NCI-H2196 treated with DMSO at 0.1 percent for 48 hours (cell line): ENCODE results near the gene CXCL1.
"Not testable (repeated sequence)": the region's sequence is repeated elsewhere in the genome, so short reads cannot be mapped to it uniquely, and the experiment has no call there.

Experiments used
- DNase-seq: peaks from one replicate; lab custom pipeline; 2025; ENCODE audit not compliant: unreplicated experiment; lab: John Stamatoyannopoulos, UW

The CXCL1 gene

GRCh38 chr4:73874386-73874785, 5.2 kb downstream of the CXCL1 start:
- DNase-seq: no peak

DNA sequence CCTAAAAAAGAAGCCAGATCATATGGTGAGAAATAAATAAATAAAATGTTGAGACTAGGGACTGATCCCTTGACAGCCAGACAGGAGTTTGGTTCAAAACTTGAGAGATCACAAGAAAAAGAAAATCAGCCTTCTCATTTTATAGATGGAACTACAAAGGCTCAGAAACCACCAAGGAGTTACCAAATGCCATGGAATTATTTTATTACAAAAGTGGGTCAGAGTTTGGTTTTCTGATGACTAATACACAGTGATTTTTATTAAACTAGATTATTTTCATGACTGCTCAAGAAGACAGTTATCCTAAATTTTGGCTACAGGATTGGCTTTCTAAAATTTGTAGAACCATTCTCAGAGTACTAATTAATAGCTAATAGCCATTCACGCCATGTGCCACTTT, 6.2 kb downstream of the CXCL1 start:
- DNase-seq: no peak

GRCh38 chr4:73883306-73883705, 14.1 kb downstream of the CXCL1 start:
- DNase-seq: no peak

GRCh38 chr4:73885574-73886267, 16.5 kb downstream of the CXCL1 start:
- no peak for DNase-seq

GRCh38 chr4:73891326-73891725, 22.1 kb downstream of the CXCL1 start:
- no peak for DNase-seq

GRCh38 chr4:73891739-73892405, 22.7 kb downstream of the CXCL1 start:
- no peak for DNase-seq

DNA sequence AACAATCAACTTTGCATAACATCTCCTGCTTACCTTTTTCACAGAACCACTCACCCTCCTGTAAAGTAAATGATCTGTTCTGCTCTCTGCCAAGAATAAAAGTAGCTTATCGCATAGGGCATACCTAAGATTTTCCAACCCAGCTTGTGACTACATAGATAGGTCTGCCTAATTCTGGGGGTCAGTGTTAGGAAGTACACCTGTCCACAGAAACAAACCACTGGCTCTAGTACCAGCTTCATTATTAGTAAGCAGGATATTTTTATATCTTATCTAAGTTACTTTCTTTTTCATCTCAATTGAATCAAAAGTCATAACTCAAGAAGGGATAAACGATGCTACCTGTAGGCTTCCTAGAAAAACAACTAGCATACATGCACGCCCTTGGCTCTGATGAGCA, 23.8 kb downstream of the CXCL1 start:
- no peak for DNase-seq

- DNase-seq: no peak
Observed at GRCh38 chr4:73894001-73894400, 24.8 kb downstream of the CXCL1 start.

- DNase-seq: no peak
Observed at GRCh38 chr4:73895201-73896175, 26.3 kb downstream of the CXCL1 start.

DNA sequence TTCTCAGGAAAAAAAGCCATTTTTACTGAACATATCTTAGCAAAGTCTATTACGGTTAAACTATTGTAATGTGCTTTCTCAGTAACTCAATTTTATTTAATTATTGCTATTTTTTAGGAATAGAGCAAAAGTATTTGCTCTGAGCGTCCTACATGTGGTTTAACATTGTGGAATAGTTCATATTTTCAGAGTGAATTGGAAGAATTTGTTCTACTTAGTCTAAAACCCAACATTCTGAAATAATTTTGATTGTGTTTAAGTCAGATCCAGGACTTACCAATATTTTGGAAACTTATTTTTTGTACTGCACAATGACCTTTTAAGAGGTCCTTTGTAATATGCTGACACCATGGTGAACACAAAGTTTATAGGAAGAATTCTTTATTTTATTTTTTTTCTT, 27.2 kb downstream of the CXCL1 start:
- no peak for DNase-seq

DNA sequence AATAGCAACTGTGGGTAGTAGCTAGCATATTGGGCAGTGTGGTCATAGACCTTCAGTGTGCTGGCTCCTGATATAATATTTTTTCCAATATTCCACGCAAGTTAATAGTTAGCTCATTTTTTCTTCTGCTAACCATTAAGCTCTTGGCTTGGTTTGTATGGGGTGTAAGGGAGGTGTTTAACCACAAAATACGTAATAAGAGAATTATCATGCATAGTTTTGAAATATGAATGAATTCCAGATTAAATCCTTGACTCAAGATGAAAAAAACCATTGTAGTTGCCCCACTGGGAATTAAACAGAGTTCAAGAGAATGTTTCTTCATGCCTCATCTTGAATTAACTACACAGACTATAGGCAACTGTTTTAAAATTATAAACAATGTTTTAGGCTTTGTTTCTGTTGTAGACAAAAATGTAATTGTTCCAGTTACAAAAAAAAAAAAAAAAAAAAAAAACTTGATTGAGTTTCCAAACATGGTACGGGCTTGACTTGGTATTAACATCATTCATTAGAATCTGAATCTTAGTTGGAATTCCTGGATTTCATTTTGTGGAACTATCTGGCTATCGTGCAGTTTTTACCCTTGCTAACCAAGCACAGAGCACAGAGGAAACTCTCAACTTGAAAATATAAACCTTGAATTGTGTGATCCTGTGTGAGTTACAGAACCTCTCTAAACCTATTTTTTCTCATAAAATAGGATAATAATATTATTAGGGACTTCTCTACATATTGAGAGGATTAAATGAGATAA, 28.4 kb downstream of the CXCL1 start:
- no peak for DNase-seq

GRCh38 chr4:73899338-73899737, 30.1 kb downstream of the CXCL1 start:
- DNase-seq: not testable (repeated sequence)

- no peak for DNase-seq
Observed at GRCh38 chr4:73901031-73901430, 31.8 kb downstream of the CXCL1 start.

- no peak for DNase-seq
Observed at GRCh38 chr4:73902038-73902637, 32.9 kb downstream of the CXCL1 start.

DNA sequence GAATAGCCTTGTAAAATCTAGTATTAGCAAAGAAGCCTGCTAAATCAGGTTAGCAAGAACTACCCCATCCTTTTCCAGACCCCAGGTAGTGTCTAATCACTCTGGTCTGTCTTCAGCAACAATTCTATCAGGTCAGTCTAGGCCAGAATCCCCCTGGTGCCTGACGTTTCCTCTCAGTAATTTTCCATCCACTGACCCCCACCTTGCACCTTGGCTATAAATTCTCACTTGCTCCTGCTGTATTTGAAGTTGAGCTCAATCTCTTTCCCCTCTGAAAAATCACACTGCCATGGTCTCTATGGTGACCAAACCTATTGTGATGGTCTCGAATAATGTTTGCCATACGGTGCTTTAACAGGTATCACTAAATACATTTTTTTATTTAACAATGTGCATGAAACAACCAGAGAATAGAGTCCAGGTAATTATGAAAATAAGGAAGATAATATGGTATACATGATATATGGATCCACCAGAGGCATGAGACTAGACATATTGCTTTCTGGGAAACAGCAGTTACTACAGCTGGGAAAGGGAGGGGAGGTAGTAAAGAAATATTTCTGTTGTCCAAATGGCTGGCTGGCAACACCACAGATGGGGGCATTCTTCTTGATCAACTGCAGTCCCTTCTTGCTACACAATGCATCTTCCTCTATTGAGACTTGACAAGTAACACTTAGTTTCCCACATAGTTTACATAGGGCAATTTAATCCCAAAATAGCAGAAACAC, 33.8 kb downstream of the CXCL1 start:
- DNase-seq: no peak

DNA sequence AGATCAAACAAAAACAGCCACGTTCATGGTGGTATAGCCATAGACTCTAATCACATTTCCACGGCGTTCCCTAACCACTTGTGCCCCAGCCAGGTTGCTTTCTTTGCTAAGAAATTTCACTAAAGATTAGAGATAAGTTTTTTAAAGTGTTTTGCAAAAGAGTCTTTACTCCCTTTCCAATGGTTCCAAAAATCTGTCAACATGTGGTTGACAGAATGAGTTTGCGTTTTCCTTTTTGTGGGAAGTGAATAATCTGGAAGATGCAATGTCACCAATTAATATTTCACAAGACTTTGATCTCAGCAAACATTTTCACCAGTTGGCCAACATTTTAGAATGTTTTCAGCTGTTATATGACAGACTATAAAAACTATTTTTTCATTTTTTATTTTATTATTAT, 35.3 kb downstream of the CXCL1 start:
- no peak for DNase-seq

DNA sequence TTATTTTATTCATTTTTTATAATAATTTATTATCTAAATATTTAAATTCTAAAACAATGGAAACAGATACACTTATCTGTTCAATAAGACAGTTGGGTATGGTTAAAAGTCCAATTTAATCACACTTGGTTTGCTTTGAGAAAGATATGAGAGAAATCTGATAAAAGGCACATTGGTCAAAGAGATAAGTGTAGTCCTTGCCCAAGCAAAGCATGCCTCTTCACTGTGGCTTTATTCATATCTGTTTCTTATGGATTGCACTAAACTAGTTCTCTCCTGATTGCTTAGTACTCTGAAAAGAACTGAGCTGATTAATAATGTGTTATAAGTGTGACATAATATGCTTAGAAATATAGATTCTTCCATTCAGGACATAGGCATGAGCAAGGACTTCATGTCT, 39.8 kb downstream of the CXCL1 start:
- DNase-seq: no peak

- no peak for DNase-seq
Observed at GRCh38 chr4:73911746-73912145, 42.6 kb downstream of the CXCL1 start.

DNA sequence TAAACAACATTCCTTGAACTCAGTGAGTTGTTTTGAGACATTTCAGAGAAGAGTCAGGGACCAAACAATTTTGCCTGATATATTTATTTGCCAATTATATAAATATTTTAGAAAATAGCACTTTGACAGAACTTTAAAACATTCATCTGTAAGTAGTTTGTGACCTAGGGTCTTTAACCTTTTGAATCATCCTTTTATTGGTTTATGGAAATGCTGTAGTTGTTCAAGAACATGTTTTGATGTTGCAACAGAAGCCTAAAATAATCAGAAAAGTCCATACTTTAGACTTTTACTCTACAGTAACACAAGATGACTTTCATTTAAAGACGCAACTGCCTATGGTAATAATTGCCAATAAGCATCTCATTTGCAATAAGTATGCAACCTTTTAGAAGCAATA, 43.0 kb downstream of the CXCL1 start:
- no peak for DNase-seq

- DNase-seq: no peak
Observed at GRCh38 chr4:73914071-73914470, 44.9 kb downstream of the CXCL1 start.
